T-cell (primary cell): ENCODE data around the gene SIRPA. TPM values are rescaled to one million over a fixed set of nuclear protein-coding genes. Genes with fewer than 3 reads are reported as not detected.
A peak's percentile ranks its signal among the peaks of the same experiment; 100 is the strongest.

ENCODE experiments used
- ATAC-seq, 4 experiments: fragments of 200-7000 bp in 3 of 4; fragments of 150-1000 bp in 1 of 4; cut with Tn5 transposase; replicated peaks in 1 of 4; 1 replicate in 3 of 4; 2 replicates in 1 of 4; pipeline ENCODE4 v1.10.0; 2021; ENCODE audit warnings: moderate library complexity in 3 of 4, mild to moderate bottlenecking in 2 of 4, moderate number of reproducible peaks in 1 of 4
- CTCF ChIA-PET, 2 donors: fragments of 300-600 bp; sonication (Branson Sonifier 250); formaldehyde crosslinking; loops; one replicate each; lab custom pipeline; 2022; ENCODE audit warnings: antibody characterized with exemption in 2 of 2; lab: Charles Lee
- POLR2A ChIA-PET, 2 donors: fragments of 300-600 bp; sonication (Branson Sonifier 250); formaldehyde crosslinking; loops; one replicate each; lab custom pipeline; 2022; ENCODE audit warnings: antibody characterized with exemption in 2 of 2; lab: Charles Lee
- DNase-seq, 35 experiments: peaks; one replicate each; pipeline versions ENCODE4 v3.0.0 to v3.0.0-alpha.2; 2013 to 2023
- H3K27ac ChIP-seq: one replicate; pipeline ENCODE4 v1.5.1; 2013; ENCODE audit warnings: low read length
- H3K27me3 ChIP-seq, 2 experiments: replicated peaks in 1 of 2; 1 replicate in 1 of 2; 2 replicates in 1 of 2; pipeline versions ENCODE4 v1.6.1 to v1.7.0; 2013; ENCODE audit warnings: low read length in 1 of 2, mixed read lengths in 1 of 2; ENCODE audit not compliant: control insufficient read depth in 2 of 2, insufficient read depth in 2 of 2; ENCODE audit errors: extremely low read depth in 1 of 2
- H3K36me3 ChIP-seq, 2 donors: 1 replicate in 1 of 2; 2 replicates in 1 of 2; pipeline versions ENCODE4 v1.6.1 to v1.7.0; 2013; ENCODE audit warnings: low read length in 1 of 2; ENCODE audit not compliant: control insufficient read depth in 2 of 2, insufficient read depth in 1 of 2; ENCODE audit errors: extremely low read depth in 1 of 2
- H3K4me1 ChIP-seq, 2 experiments: 1 replicate in 1 of 2; 2 replicates in 1 of 2; pipeline versions ENCODE4 v1.6.1 to v1.7.0; 2013; ENCODE audit warnings: low read length in 2 of 2, mixed read lengths in 1 of 2; ENCODE audit not compliant: insufficient read depth in 2 of 2, control insufficient read depth in 1 of 2; ENCODE audit errors: extremely low read depth in 1 of 2
- H3K4me3 ChIP-seq, 2 donors: 1 replicate in 1 of 2; 2 replicates in 1 of 2; pipeline versions ENCODE4 v1.5.1 to v1.7.0; 2013; ENCODE audit warnings: mild to moderate bottlenecking in 2 of 2, low read length in 1 of 2, moderate library complexity in 1 of 2; ENCODE audit not compliant: control insufficient read depth in 1 of 2; ENCODE audit errors: extremely low read depth in 1 of 2
- H3K9me3 ChIP-seq: 2 replicates; pipeline ENCODE4 v1.7.0; 2013
- H3K27ac Mint-ChIP-seq, 2 donors: one replicate each; pipeline ENCODE4 v1.8.0; 2020 to 2021; ENCODE audit warnings: mild to moderate bottlenecking in 2 of 2, mixed read lengths in 2 of 2
- H3K27me3 Mint-ChIP-seq, 2 donors: one replicate each; pipeline ENCODE4 v1.8.0; 2021 to 2022; ENCODE audit warnings: mixed read lengths in 2 of 2
- H3K36me3 Mint-ChIP-seq: one replicate; pipeline ENCODE4 v1.8.0; 2021; ENCODE audit warnings: mixed read lengths
- H3K4me1 Mint-ChIP-seq, 3 donors: one replicate each; pipeline ENCODE4 v1.8.0; 2020 to 2022; ENCODE audit warnings: mixed read lengths in 3 of 3, mild to moderate bottlenecking in 1 of 3
- H3K4me3 Mint-ChIP-seq, 3 donors: one replicate each; pipeline ENCODE4 v1.8.0; 2020 to 2022; ENCODE audit warnings: mild to moderate bottlenecking in 3 of 3, mixed read lengths in 3 of 3, moderate library complexity in 3 of 3
- H3K9me3 Mint-ChIP-seq, 3 donors: one replicate each; pipeline ENCODE4 v1.8.0; 2020 to 2022; ENCODE audit warnings: mixed read lengths in 3 of 3
- WGBS: methylation state at CpG from one replicate; pipeline ENCODE4 v1.1.5; 2013; ENCODE audit warnings: missing lambda C conversion rate; ENCODE audit not compliant: insufficient coverage; 5-methylcytosine and 5-hydroxymethylcytosine counted together
- total RNA-seq, 35 experiments: library from RNA in 6 of 35; stranded (reverse) in 6 of 35; fragments of 120-200 nt in 1 of 35; gene quantifications; one replicate each; pipeline versions ENCODE4 v1.2.1 to v1.2.4 and lab custom pipeline; 2013 to 2026

SIRPA gene
- total RNA-seq, result under 1 TPM in 4 of 5 donors, not detected in 1; 0.15 to 0.72 (median 0.50) TPM
- total RNA-seq (2013), result 0.41 TPM
- total RNA-seq (lab: John Stamatoyannopoulos, UW), result 0 to 46.0 (median 0.28) reads per million in 29 experiments

DNA sequence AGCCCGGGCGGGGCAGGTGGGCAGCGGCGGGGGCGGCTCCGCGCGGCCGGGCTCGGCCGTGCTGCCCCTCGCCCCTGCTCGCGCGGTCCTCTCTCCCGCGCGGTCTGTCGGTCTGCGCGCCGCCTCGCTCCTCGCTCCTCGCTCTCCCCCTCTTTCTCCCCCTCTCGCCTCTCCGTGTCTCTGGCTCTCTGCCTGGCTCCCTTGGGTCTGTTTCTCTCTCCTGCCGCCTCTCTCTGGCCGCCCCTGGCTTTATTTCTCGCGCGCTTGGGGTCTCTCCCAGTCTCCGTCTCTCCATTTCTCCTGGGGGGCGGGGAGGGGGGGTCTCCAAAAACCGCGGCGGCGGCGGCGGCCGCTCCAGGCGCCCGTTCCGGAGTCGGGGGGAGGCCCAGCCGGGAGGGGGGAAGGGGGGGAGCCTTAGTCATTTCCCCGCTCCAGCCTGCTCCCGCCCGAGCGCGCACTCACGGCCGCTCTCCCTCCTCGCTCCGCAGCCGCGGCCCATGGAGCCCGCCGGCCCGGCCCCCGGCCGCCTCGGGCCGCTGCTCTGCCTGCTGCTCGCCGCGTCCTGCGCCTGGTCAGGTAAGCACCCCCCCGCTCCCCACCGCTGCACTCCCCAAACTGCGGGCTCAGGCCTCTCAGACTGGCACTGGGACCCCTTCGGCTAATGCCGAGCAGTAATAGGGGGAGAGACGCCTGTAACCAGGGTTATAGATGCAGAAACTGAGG lies at the start of gene SIRPA:
Gene SIRPA, plus strand, starts transcription at position 457 of the 723 bp plus-strand sequence. Its CDS starts 41 bp downstream, at position 498.
- no peak within 1 kb of the TSS for H3K27ac ChIP-seq
- peak within 1 kb of the TSS in 1 of 2 donors; percentile 35 for H3K4me3 ChIP-seq
- POLR2A ChIA-PET, result no interaction called here
- DNase-seq (no peak), ATAC-seq (peak in 2 of 4 experiments; percentile 28 to 34)
- CTCF ChIA-PET, result no interaction called here
- Mint-ChIP-seq H3K4me3 (peak within 1 kb of the TSS; percentile 41 to 79 (median 66)), H3K27me3 (peaks cover 65 to 69% of the 10 kb centered on the region in 2 donors), H3K9me3 (no peaks in the 10 kb centered on the region), H3K36me3 (no peaks in the 10 kb centered on the region), H3K27ac (no peak within 1 kb of the TSS), H3K4me1 (peaks cover 0 to 9% (median 5%) of the 10 kb centered on the region in 3 donors)
- no peaks in the 10 kb centered on the region for H3K36me3 ChIP-seq
- no peaks in the 10 kb centered on the region for H3K9me3 ChIP-seq
- 4% methylated on average over 51 of the region's 74 CpGs for WGBS
- peaks cover 0 to 4% of the 10 kb centered on the region in 2 experiments for H3K4me1 ChIP-seq
- H3K27me3 ChIP-seq, result peaks cover 0 to 74% of the 10 kb centered on the region in 2 experiments

DNA sequence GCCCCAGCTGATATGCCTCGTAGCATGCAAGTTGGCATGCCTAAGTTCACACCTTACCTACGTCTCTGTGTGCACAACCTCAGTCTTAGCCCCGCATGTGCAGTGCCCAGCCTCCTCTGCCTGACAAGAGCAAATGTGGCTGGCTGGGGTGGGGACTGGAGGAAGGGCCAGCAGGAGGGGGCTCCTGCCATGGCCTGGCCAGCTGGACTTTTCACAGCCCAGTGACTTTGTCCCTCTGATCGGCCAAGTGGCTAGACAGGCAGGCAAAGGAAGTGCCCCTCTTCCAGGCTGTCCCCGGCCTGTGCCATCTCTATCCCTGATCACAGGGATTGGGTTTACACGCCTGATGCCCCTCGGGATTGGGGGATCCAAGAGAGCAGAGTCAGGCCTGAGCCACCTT lies 49.5 kb upstream of the SIRPA start:
- no peak for DNase-seq
- POLR2A ChIA-PET, result no interaction called here
- H3K4me1 ChIP-seq, result peaks cover 0 to 2% of the 10 kb centered on the region in 2 experiments
- no peak overlapping the region for H3K27ac ChIP-seq
- no peak for ATAC-seq
- peaks cover 0 to 15% of the 10 kb centered on the region in 2 experiments for H3K27me3 ChIP-seq
- no peaks in the 10 kb centered on the region for H3K9me3 ChIP-seq
- WGBS, result 90% methylated on average over 7 of the region's 7 CpGs
- no peaks in the 10 kb centered on the region for H3K36me3 ChIP-seq
- CTCF ChIA-PET, result no interaction called here
- Mint-ChIP-seq H3K27me3 (peaks cover 0 to 9% of the 10 kb centered on the region in 2 donors), H3K9me3 (peaks cover 3 to 7% (median 6%) of the 10 kb centered on the region in 3 donors), H3K4me3 (no peak overlapping the region), H3K27ac (no peak overlapping the region), H3K36me3 (no peaks in the 10 kb centered on the region), H3K4me1 (peaks cover 4 to 13% (median 7%) of the 10 kb centered on the region in 3 donors)
- H3K4me3 ChIP-seq, result no peak overlapping the region

DNA sequence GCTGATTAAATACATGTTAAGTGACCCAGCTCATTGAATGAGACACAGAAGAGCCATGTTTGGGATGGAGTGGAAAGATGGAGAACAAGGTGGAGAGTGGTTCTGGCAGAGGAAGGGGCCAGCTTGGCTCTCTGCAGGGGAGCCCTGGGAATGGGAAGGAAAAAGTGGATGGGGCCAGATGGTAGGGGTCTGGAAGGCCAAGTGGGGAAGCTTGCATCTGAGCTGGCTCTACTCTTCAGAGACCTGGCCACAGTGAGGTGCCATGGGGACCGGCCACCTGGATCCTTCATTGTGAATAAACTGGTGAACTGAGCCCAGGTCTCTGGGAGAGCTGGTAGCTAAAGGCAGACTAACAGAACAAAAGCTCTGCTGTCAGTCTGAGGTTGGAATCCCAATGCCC lies 48.9 kb upstream of the SIRPA start:
- ATAC-seq, result no peak
- Histone ChIP-seq H3K27me3 (peaks cover 0 to 10% of the 10 kb centered on the region in 2 experiments), H3K9me3 (no peaks in the 10 kb centered on the region), H3K4me3 (no peak overlapping the region), H3K27ac (no peak overlapping the region), H3K4me1 (peaks cover 0 to 2% of the 10 kb centered on the region in 2 experiments), H3K36me3 (no peaks in the 10 kb centered on the region)
- ChIA-PET CTCF (no interaction called here), POLR2A (no interaction called here)
- no peaks in the 10 kb centered on the region for H3K36me3 Mint-ChIP-seq
- H3K4me3 Mint-ChIP-seq, result no peak overlapping the region
- no peak for DNase-seq
- H3K27ac Mint-ChIP-seq, result no peak overlapping the region
- H3K9me3 Mint-ChIP-seq, result peaks cover 3 to 7% (median 6%) of the 10 kb centered on the region in 3 donors
- H3K4me1 Mint-ChIP-seq, result peaks cover 10 to 19% (median 12%) of the 10 kb centered on the region in 3 donors
- peaks cover 0 to 7% of the 10 kb centered on the region in 2 donors for H3K27me3 Mint-ChIP-seq
- 100% methylated on average over 1 of the region's 1 CpG for WGBS

DNA sequence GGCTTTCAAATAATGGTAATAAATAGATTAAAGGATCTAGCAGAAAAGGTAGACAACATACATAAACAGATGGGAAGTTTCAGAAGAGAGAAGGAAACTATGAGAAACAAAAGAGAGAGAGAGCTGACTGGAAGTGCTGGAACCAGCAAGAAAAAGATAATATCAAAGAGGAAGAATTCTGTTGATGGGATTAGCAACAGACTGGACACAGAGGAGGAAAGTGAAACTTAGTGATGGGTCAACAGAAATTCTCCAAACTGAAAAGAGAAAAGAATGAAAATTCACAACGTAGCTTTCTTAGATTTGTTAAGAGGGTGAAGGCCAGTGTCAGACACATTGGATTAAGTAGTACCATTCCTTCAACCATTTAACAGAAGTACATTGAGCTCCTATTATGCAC lies 48.3 kb upstream of the SIRPA start:
- peaks cover 0 to 2% of the 10 kb centered on the region in 2 experiments for H3K4me1 ChIP-seq
- WGBS, result no CpG with 5 or more reads among the region's 1 CpG

DNA sequence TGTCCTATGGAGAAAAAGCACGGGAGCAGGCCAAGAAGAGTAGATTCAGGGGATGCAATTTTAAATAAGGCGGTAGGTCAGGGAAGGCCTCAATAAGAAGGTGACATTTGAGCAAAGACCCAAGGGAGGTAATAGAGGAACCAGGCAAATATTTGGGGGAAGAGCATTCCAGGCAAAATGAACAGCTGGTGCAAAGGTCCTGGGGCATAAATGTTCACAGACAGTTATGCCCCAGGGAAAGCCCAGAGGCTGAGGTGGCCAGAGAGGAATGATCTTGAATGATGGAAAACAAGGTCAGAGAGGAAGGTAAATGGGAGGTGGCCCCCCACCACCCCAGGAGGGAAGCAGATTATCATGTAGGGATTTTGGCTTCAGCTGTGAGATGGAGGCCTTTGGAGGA lies 47.4 kb upstream of the SIRPA start:
- 100% methylated on average over 2 of the region's 2 CpGs for WGBS
- no peaks in the 10 kb centered on the region for H3K36me3 Mint-ChIP-seq
- H3K36me3 ChIP-seq, result no peaks in the 10 kb centered on the region
- no peak overlapping the region for H3K27ac Mint-ChIP-seq
- peaks cover 0 to 9% of the 10 kb centered on the region in 2 experiments for H3K27me3 ChIP-seq
- CTCF ChIA-PET, result no interaction called here
- DNase-seq (no peak), ATAC-seq (no peak)
- POLR2A ChIA-PET, result no interaction called here
- peaks cover 0 to 7% of the 10 kb centered on the region in 2 donors for H3K27me3 Mint-ChIP-seq
- peaks cover 0 to 2% of the 10 kb centered on the region in 2 experiments for H3K4me1 ChIP-seq
- no peaks in the 10 kb centered on the region for H3K9me3 ChIP-seq
- H3K9me3 Mint-ChIP-seq, result peaks cover 3 to 13% (median 6%) of the 10 kb centered on the region in 3 donors
- H3K4me1 Mint-ChIP-seq, result peaks cover 10 to 20% (median 12%) of the 10 kb centered on the region in 3 donors
- H3K4me3 ChIP-seq, result no peak overlapping the region
- H3K4me3 Mint-ChIP-seq, result no peak overlapping the region
- no peak overlapping the region for H3K27ac ChIP-seq

More for the DNA sequence above, 48.3 kb upstream of the SIRPA start:
- Histone ChIP-seq H3K27ac (no peak overlapping the region), H3K4me3 (no peak overlapping the region), H3K9me3 (no peaks in the 10 kb centered on the region), H3K27me3 (peaks cover 0 to 9% of the 10 kb centered on the region in 2 experiments), H3K36me3 (no peaks in the 10 kb centered on the region)
- no peaks in the 10 kb centered on the region for H3K36me3 Mint-ChIP-seq
- peaks cover 0 to 7% of the 10 kb centered on the region in 2 donors for H3K27me3 Mint-ChIP-seq
- ChIA-PET CTCF (no interaction called here), POLR2A (no interaction called here)
- ATAC-seq (no peak), DNase-seq (no peak)
- H3K27ac Mint-ChIP-seq, result no peak overlapping the region
- H3K9me3 Mint-ChIP-seq, result peaks cover 3 to 7% (median 6%) of the 10 kb centered on the region in 3 donors
- no peak overlapping the region for H3K4me3 Mint-ChIP-seq
- peaks cover 10 to 20% (median 12%) of the 10 kb centered on the region in 3 donors for H3K4me1 Mint-ChIP-seq

DNA sequence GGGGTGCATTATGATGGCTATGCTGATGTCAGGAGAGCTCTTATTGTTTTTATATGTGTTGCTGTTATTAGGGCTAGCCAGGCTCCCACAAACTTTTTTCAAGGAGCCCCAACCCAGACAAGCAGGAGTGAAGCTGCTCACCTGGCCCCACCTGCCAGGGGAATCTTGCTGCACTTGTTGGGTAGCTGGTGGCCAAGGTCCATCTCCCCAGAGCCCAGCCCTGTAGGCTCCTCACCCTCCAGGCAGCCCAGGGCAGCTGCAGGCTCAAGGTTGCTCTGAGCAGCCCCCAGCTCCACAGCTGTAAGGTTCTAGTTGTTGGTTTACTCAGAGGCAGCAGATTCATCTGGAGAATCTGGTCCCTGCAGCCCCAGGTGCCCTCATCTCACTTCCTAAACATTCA lies 46.8 kb upstream of the SIRPA start:
- H3K4me1 ChIP-seq, result peaks cover 0 to 2% of the 10 kb centered on the region in 2 experiments
- Mint-ChIP-seq H3K27me3 (peaks cover 0 to 7% of the 10 kb centered on the region in 2 donors), H3K4me1 (peaks cover 10 to 20% (median 12%) of the 10 kb centered on the region in 3 donors), H3K4me3 (no peak overlapping the region), H3K9me3 (peaks cover 3 to 13% (median 6%) of the 10 kb centered on the region in 3 donors), H3K36me3 (no peaks in the 10 kb centered on the region), H3K27ac (no peak overlapping the region)
- ChIA-PET CTCF (no interaction called here), POLR2A (no interaction called here)
- no peak overlapping the region for H3K27ac ChIP-seq
- H3K9me3 ChIP-seq, result no peaks in the 10 kb centered on the region
- ATAC-seq, result no peak
- H3K27me3 ChIP-seq, result peaks cover 0 to 9% of the 10 kb centered on the region in 2 experiments
- no peak for DNase-seq
- H3K36me3 ChIP-seq, result no peaks in the 10 kb centered on the region
- H3K4me3 ChIP-seq, result no peak overlapping the region
